Activated CD4-positive, CD25-positive, alpha-beta regulatory T cell treated with anti-CD3 and anti-CD28 coated beads, Interleukin-2, amount 50 U/mL, for 24 hours (primary cell): ENCODE results near the gene MAG.

Source experiments
- ATAC-seq, 2 donors: fragments of 150-1000 bp; cut with Tn5 transposase; one replicate each; pipeline ENCODE4 v1.10.0; 2021; ENCODE audit warnings: mild to moderate bottlenecking in 1 of 2, moderate library complexity in 1 of 2

The MAG gene

DNA sequence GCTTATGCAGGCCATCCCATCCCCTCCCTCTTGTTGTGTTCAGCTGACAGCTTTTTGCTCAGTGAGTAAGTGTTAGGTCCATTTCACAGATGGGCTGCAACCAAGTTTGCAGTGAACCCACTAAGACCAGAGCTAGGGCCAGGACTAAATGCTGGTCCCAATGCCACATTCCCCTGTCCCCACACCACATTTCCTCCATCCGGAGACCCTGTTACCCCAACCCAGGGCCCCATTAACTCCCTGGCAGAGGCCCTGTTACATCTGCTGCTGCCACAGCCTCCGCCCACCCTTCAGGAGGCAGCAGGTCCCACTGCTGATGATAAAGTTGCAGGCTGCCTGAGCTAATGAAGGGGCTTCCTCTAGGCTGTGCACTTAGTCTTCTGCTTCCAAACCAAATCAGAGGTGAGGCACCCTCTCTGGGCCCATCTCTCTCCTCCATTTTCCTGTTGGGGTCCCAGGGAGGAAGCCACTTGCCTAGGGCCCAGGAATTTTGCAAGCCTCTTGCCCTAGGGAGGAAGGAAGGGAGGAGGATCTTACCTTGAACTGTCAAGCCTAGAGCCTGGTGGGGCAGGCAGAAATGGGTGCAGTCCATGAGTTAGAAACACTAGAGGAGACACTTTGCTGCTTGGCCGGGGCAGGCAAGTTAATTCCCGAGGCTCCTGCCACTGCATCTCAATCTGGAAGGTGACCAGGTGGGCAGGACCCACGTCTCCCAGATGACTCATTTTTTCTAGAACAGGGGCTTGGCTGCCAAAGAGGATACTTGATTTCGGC, 26.6 kb upstream of the MAG start:
- ATAC-seq = no peak

DNA sequence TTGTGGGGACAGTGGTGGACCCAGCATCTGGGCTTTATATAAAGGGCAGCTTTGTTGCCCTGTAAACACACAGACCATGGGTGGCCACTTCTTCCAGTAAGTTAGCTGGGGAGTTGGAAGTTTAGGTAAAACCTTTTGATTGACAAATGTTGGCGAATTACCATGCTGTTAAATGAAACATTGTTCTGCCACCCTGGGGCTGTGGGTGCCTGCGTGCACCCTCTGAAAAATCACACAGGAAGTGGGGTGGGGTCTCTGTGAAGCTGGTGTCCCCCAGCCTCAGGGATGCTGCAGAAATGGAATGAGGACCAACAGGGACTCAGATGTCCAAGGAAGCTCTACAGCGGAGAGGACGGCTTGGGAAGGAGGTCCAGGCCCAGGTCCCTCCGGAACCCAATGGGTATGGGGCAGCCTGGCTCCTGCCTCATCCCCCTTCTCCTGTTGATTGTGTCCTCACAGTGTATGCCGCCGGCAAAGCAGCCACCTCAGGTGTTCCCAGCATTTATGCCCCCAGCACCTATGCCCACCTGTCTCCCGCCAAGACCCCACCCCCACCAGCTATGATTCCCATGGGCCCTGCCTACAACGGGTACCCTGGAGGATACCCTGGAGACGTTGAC, 26.0 kb upstream of the MAG start:
- no peak for ATAC-seq

DNA sequence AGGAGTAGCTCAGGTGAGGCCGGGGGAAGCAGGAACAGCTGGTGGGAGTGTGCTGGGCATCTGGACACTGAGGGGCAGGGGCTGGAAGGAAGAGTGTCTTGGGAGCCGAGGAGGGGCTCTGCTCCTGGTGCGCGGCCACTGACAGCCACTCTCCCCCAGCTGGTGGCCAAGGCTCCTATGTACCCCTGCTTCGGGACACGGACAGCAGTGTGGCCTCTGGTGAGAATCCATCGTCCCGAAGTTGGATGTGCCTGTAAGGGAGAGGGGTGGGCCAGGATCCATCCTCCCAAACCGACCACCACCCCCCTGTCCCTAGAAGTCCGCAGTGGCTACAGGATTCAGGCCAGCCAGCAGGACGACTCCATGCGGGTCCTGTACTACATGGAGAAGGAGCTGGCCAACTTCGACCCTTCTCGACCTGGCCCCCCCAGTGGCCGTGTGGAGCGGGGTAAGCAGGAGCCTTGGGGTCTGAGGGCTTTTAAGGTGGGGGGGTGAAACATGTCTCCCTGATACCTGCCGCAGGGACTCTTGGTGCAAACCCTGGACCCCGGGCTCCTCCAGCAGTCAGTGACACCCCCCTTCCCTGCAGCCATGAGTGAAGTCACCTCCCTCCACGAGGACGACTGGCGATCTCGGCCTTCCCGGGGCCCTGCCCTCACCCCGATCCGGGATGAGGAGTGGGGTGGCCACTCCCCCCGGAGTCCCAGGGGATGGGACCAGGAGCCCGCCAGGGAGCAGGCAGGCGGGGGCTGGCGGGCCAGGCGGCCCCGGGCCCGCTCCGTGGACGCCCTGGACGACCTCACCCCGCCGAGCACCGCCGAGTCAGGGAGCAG, 25.2 kb upstream of the MAG start:
- ATAC-seq = no peak

DNA sequence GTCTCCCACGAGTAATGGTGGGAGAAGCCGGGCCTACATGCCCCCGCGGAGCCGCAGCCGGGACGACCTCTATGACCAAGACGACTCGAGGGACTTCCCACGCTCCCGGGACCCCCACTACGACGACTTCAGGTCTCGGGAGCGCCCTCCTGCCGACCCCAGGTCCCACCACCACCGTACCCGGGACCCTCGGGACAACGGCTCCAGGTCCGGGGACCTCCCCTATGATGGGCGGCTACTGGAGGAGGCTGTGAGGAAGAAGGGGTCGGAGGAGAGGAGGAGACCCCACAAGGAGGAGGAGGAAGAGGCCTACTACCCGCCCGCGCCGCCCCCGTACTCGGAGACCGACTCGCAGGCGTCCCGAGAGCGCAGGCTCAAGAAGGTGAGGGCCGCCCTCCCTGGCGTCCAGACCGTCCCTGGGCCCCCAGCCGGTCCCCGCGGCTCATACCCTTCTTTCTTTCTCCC, 24.6 kb upstream of the MAG start:
- peak; percentile 11 to 14 for ATAC-seq

DNA sequence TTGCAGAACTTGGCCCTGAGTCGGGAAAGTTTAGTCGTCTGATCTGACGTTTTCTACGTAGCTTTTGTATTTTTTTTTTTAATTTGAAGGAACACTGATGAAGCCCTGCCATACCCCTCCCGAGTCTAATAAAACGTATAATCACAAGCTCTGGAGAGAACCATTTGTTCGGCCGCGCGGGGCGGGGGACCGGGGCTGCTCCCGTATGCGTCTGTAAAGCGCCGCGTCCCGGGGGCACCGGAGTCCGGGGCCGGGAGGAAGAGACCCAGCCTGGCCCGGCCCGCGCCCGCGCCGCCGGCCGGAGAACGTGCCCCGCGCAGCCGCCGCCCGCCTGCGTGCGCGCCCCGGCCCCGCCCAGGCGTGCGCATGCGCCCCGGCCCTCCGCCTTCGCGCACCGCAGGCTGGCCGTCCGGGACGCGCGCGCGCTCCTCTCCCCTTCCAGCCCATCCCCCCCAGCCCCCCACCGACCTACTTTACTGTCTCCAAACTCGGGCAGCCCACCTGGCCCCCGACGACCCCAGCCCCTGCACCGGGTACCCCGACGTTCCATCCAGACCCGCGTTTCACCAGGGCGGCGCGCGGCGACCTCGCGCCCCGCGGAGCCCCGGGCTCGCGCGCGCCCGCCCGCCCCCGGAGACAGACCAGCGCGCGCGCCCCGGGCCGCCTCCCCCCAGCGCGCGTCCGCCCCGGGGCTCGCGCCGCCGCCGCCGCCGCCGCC, 24.0 kb upstream of the MAG start:
- peak; percentile 65 to 66 for ATAC-seq

DNA sequence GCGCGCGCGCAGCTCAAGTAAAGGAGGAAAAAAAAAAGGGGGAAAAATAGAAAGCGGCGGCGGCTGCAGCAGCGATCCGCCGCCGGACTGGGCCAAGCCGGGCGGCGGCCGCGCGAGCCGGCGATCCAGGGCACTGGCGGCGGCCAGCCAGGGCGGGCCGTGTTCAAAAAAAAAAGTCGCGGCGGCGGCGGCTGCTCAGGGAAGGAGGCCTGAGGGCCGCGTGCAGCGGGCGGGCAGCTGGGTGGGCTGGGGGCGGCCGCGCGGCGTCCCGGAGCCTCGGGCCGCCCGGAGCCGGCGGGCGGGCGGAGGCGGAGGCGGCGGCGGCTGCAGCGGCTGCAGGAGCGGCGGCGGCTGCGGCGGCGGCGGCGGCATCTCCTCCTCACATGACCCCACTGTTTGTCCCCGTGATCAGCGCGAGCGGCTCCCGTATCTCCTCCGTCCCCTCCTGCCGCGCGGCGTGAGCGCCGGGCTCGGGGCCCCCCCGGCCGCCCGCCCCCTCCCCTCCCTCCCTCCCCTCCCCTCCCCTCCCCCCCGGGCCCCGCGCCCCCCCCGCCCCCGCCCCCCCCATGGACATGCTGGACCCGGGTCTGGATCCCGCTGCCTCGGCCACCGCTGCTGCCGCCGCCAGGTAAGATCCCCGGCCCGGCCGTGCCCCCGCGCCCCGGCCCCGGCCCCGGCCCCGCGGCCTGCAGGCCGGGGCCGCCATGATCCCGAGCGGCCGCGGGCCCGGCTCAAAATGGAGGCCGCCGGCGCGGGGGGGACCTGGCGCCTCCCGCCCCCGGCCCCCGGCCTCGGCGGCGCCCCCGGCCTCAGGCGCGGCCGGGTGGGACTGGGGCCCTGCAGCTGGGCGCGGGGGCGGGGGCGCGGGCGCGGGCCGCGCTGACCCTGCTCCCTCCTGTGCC, 23.2 kb upstream of the MAG start, which contains the start of gene USF2:
TSS of gene USF2 (plus strand) at position 427 of the 902 bp plus-strand sequence. CDS start at position 567, 140 bp downstream.
- ATAC-seq = peak; percentile 39 to 41

DNA sequence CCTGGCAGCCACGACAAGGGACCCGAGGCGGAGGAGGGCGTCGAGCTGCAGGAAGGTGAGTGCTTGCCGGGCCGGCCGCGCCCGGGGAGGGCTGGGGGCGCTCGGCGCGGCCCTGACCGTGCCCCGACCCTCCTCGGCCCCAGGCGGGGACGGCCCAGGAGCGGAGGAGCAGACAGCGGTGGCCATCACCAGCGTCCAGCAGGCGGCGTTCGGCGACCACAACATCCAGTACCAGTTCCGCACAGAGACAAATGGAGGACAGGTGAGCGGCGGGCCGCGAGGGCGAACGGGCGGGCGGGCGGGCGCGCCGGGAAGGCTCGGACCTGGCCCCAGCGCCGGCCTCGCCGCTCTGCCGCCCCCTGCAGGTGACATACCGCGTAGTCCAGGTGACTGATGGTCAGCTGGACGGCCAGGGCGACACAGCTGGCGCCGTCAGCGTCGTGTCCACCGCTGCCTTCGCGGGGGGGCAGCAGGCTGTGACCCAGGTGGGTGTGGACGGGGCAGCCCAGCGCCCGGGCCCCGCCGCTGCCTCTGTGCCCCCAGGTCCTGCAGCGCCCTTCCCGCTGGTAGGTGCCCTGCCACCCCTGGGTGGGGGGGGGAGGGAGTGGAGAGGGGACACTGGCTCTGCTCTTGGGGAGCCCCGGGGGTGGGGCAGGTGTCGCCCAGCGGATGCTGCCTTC, 22.4 kb upstream of the MAG start:
- peak; percentile 59 to 64 for ATAC-seq

DNA sequence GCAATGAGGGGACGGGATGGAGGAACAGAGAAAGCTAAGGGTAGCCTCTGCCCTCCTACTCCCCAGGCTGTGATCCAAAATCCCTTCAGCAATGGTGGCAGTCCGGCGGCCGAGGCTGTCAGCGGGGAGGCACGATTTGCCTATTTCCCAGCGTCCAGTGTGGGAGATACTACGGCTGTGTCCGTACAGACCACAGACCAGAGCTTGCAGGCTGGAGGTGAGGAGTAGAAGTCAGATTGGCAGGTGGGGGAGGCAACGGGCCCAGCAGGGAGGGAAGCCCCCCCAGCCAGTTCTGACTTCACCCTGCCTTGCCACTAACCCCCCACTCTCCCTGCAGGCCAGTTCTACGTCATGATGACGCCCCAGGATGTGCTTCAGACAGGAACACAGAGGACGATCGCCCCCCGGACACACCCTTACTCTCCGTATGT, 21.6 kb upstream of the MAG start:
- no peak for ATAC-seq

DNA sequence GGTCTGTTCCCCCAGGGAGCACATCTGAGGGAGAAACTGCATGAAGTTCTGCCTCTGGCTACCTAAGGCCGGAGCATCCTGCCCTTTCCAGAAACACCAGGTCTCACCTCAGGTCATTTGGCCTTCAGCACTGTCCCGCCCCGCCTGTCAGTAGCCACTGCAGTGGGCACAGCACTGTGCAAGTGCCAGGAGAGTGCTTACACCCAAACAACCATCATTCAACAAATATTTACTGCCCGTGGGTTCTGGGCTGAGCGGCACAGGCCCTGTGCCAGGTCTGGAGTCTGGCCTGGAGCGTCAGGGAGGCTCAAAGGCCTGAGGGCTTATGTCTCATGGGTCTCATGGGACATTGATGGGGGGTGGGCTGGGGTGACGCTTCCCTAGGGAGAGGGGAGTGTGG, 20.4 kb upstream of the MAG start:
- no peak for ATAC-seq

DNA sequence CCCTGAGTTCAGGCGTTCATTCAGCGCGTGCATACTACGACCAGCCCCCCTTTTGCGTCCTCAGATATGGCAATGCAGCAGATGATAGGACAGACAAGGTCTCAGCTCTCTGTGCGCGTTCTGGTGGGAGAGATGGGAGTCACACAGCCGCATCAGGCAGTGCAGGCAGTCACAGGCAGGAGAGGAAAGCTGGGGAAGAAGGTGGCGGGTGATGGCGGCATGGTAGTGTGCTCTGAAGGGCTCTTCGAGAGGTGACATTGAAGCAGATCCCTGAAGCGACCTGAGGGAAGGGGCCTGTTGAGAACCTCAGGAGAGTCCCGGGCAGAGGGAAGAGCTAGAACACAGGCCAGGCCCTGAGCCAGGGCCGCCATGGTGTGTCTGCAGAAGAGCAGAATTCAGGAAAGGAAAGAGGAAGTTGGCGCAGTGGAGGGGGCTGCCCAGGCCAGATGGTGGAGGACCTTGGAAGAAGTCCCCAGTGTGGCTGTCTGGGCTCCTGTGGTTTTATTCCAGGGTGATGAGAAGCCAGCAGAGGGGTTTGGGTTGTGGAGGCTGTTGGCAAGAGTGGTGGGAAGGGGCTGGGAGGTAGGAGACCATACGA, 19.7 kb upstream of the MAG start:
- no peak for ATAC-seq

DNA sequence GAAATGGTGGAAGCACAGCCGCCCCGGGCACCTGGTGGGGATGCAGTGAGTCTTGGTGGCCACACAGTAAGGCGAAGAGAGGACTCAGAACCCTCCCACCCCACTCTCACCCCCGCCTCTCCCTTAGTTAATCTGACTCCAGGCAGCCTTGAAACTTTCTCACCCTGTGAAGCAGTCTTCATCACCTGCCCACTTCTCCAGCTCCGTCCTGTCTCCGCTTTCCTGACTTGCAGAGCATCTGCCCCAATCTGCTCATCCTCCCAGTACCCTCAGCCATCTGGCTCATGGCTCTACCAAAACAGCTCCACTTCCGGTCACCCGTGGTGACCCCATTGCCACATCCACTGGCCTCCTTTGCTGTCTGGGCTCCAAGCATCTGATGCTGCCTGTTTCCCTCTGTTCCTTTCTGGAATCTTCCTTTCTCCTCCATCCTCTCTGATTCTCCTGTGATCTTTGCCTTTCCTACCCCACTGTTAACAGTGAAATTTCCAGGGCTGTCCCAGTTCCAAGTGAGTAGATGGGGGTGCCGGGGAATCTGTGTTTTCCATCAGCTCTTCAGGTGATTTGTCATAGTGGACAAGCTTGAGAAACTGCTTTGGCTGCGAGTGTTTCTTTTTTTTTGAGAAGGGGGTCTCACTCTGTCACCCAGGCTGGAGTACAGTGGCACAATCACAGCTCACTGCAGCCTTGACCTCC, 18.9 kb upstream of the MAG start:
- ATAC-seq = no peak

DNA sequence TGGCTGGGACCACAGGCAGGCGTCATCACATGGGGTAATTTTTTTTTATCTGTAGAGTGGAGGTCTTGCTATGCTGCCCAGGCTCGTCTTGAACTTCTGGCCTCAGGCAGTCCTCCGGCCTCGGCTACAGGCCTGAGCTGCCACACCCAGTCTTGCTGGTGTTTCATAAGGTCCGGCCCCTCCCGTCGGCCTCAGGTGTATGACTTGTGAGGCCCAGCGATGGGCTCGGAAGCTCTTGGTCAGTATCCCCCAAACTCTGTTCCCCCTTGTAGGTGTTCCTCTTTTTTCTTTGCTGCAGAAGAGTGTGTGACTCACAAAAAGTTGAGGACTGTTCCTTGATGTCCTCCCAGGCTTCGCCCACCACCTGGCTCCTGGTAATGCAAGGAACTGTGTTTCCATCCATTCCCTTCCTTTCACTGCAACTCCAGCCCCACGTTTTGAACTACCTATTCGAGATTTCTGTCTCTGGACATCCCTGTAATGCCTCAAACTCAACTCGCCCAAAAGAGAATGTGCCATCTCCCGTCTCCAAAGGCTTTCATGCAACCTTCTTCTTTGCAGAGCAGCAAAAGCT, 18.2 kb upstream of the MAG start:
- ATAC-seq = no peak

DNA sequence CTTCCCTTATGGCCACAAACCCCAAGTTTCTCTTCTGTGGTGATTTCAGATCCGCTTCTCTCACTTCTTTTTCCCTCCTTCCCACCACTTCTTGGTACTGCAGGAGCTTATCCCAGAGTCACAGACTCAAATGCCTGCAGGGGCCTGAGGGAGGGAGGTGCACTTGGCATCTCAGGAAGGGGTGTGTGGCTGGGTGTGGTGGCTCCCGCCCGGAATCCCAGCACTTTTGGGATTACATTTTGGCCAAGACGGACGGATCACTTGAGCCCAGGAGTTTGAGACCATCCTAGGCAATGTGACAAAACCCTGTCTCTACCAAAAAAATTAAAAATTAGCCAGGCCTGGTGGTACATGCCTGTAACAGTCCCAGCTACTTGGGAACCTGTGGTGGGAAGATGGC, 17.6 kb upstream of the MAG start:
- ATAC-seq = no peak

DNA sequence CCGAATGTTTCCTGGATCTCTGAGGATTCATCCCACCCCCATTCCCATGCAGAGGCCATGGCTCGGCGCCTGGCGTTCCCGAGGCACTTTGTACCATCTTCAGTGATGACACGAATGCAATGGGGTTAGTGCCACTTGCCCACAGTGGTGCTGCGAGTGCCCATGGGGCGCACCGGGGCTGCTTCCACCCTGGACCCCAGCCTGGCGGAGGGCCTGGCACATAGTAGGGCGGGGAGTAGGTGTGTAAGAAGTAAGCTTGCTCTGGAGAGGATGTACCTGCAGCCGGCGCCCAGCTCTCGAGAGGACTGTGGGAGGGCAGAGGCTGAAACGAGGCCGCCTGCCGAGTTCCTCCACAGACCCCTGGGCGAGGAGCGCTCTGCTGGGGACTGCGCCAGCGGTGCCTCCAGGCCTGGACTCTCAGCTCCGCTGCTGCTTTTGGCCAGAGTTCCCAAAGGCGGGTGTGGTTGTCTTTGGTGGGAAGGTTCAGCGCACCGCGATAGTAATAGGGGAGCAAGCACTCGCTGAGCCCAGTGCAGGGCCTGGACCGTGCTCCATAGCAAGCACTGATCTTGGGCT, 15.2 kb upstream of the MAG start:
- ATAC-seq = no peak

DNA sequence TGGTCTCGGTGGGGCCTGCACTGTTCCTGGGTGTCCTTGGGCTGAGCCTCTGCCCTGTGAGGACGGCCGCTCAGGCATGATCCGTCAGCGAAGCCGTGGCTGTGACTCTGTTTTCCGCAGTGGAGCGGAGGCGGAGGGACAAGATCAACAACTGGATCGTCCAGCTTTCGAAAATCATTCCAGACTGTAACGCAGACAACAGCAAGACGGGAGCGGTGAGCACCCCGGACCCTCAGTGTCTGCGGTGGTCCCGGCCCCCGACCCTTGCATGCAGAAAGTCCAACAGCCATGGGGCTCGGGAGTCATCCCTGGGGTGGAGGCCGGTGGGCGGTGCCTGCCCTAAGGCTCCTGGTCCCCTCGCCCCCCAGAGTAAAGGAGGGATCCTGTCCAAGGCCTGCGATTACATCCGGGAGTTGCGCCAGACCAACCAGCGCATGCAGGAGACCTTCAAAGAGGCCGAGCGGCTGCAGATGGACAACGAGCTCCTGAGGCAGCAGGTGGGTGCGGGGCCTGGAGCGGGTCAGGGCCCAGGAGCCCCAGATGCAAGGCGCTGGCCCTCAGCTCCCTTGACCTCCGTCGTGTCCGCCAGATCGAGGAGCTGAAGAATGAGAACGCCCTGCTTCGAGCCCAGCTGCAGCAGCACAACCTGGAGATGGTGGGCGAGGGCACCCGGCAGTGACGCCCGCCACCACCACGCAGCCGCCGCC, 13.2 kb upstream of the MAG start:
- ATAC-seq = no peak

DNA sequence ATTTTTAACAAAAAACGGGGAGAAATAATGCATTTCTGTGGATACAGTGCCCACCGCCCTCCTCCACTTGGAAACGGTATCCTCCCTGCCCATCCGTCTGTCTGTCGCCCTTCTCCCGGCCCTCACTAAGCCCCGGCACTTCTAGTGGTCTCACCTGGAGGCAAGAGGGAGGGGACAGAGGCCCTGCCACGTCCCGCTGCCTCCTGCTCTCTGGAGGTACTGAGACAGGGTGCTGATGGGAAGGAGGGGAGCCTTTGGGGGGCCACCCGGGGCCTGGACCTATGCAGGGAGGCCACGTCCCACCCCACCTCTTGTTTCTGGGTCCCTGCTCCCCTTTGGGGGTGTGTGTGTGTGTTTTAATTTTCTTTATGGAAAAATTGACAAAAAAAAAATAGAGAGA, 12.6 kb upstream of the MAG start:
- ATAC-seq = no peak

DNA sequence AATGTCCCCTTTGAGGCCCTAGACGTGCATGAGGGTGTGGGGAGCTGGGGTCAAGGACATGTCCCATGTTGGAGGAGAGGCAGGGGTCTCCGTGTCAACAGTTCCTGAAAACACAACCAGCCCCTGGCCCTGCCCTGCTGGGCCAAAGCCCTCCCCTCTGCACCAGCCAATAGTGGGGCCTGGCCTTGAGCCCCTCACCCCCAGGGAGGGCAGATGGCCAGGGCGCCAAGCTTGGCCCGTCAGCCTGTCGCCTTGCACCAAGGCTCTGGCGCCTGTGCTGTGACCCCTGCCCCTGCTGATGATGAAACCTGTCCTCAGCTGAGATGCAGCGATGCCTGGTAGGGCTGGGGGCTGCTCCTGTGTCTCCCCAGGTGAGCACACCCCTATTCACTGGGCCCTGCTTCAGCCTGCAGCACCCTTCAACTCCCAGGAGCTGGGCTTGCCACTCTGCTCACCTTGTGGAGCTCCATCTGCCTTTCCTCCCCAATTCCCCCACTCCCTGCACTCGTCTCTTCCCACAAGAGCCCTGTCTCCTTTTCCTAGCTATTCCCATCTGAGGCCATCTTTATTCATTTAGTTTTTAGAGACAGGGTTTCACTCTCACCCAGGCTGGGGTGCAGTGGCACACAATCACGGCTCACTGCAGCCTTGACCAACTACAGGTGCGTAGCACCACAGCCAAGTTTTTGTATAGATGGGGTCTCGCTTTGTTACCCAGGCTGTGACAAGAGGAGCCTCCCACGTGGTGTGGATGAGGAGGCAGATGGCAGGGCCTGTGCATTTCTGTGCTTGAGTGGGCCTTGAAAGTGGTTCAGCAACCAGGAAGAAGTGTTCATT, 11.8 kb upstream of the MAG start:
- ATAC-seq = no peak

DNA sequence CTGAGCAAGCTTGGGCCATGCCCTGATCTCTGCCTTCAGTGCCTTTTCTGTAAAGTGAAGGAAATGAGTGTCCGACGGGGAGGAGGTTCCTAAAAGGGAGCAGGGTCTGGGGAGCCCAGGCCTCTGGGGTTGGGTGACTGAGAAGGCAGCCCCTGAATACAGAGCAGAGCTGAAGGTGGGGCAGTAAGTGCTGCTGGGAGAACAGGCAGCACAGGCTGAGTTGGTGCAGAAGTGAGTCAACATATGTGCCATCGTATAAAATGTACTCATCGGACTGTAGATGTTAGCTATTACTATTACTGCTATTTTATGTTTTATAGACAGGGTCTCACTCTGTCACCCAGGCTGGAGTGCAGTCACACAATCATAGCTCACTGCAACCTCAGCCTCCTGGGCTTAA, 10.7 kb upstream of the MAG start:
- ATAC-seq = no peak
